Upper lobe of left lung (tissue), 6 donors: ENCODE measurements around the gene ADTRP. TPM values are rescaled to one million over a fixed set of nuclear protein-coding genes. Genes with fewer than 3 reads are reported as not detected.

Experiments used
- ATAC-seq, 2 donors: fragments of 200-7000 bp; cut with Tn5 transposase; one replicate each; pipeline ENCODE4 v1.9.1; 2022; ENCODE audit warnings: mild to moderate bottlenecking in 2 of 2, moderate library complexity in 2 of 2; ENCODE audit not compliant: low FRiP score in 2 of 2
- DNase-seq, 2 donors: peaks; one replicate each; pipeline ENCODE4 v3.0.0-alpha.2; 2019 to 2020
- H3K27ac ChIP-seq, 4 donors: fragments of 200-600 bp; sonication (generic); one replicate each; pipeline ENCODE4 v1.5.1; 2016 to 2019
- H3K27me3 ChIP-seq, 4 donors: fragments of 200-600 bp; sonication (generic); one replicate each; pipeline ENCODE4 v1.5.1; 2017 to 2019
- H3K36me3 ChIP-seq, 4 donors: fragments of 200-600 bp; sonication (generic); one replicate each; pipeline ENCODE4 v1.5.1; 2016 to 2019
- H3K4me1 ChIP-seq, 4 donors: fragments of 200-600 bp; sonication (generic); one replicate each; pipeline ENCODE4 v1.5.1; 2018 to 2019
- H3K4me3 ChIP-seq, 4 donors: fragments of 200-600 bp; sonication (generic); one replicate each; pipeline ENCODE4 v1.5.1; 2017 to 2019; ENCODE audit warnings: mild to moderate bottlenecking in 2 of 4, moderate library complexity in 1 of 4
- H3K9me3 ChIP-seq, 4 donors: fragments of 200-600 bp; sonication (generic); one replicate each; pipeline ENCODE4 v1.5.1; 2018 to 2019
- CTCF ChIP-seq, 6 experiments: fragments of 450-650 bp in 4 of 6; fragments of 200-600 bp in 2 of 6; sonication (generic) in 2 of 6; IDR thresholded peaks; one replicate each; pipeline ENCODE4 v1.5.1; 2016 to 2019; ENCODE audit warnings: antibody characterized with exemption in 6 of 6
- EP300 ChIP-seq, 4 donors: sonication (generic); formaldehyde crosslinking; IDR thresholded peaks; one replicate each; pipeline ENCODE4 v1.5.1; 2017; ENCODE audit warnings: antibody characterized with exemption in 4 of 4, control low read depth in 2 of 4
- POLR2A ChIP-seq, 4 donors: fragments of 450-650 bp; IDR thresholded peaks; one replicate each; pipeline ENCODE4 v1.5.1; 2016 to 2017; ENCODE audit warnings: antibody characterized with exemption in 4 of 4, mild to moderate bottlenecking in 2 of 4
- POLR2AphosphoS5 ChIP-seq, 2 donors: sonication (generic); formaldehyde crosslinking; IDR thresholded peaks; one replicate each; pipeline ENCODE4 v1.5.1; 2017; ENCODE audit warnings: antibody characterized with exemption in 2 of 2
- WGBS, 2 donors: methylation state at CpG; one replicate each; pipeline ENCODE4 v1.1.5; 2017 to 2018; 5-methylcytosine and 5-hydroxymethylcytosine counted together
- small RNA-seq, 4 donors: library from RNA; depleted of rRNA; stranded (forward); fragments of <200 nt; gene quantifications; one replicate each; pipeline ENCODE3, GENCODE V24; 2016
- total RNA-seq, 6 donors: library from RNA; depleted of rRNA in 4 of 6; stranded (reverse); fragments of >200 nt in 4 of 6; gene quantifications; one replicate each; pipeline versions ENCODE4 v1.1.0 to v1.2.1, GENCODE V29; 2016 to 2021
- donor health status: DM: no; HTN: no; CAD: no; lungs with moderate emphysema.
- donor health status: DM: no; HTN: yes; CAD: no; lungs with severe emphysema.

Gene ADTRP
- total RNA-seq, 6 donors from 2014 or later: 3.8 to 21.1 (median 12.8) TPM

- Histone ChIP-seq H3K36me3 (no peaks in the 10 kb centered on the region), H3K4me1 (no peaks in the 10 kb centered on the region), H3K27ac (no peak overlapping the region), H3K27me3 (no peaks in the 10 kb centered on the region), H3K4me3 (no peak overlapping the region), H3K9me3 (no peaks in the 10 kb centered on the region)
- WGBS, 2 donors: 77 to 88% methylated on average over 4 of the region's 4 CpGs
- no peak for TF ChIP-seq EP300 (IDR thresholded peaks at IDR 0.05)
- TF ChIP-seq CTCF (IDR thresholded peaks at IDR 0.05): no peak
- no peak for TF ChIP-seq POLR2A (IDR thresholded peaks at IDR 0.05)
- no peak for TF ChIP-seq POLR2AphosphoS5 (IDR thresholded peaks at IDR 0.05)
- ATAC-seq (no peak), DNase-seq (no peak)
These were observed 110.1 kb downstream of the ADTRP start for GRCh38 chr6:11668455-11668854.

- Histone ChIP-seq H3K27me3 (no peaks in the 10 kb centered on the region), H3K4me1 (no peaks in the 10 kb centered on the region), H3K36me3 (no peaks in the 10 kb centered on the region), H3K9me3 (no peaks in the 10 kb centered on the region), H3K27ac (no peak overlapping the region), H3K4me3 (no peak overlapping the region)
- TF ChIP-seq CTCF (IDR thresholded peaks at IDR 0.05) (no peak), POLR2A (IDR thresholded peaks at IDR 0.05) (no peak)
- ATAC-seq (no peak), DNase-seq (no peak)
- WGBS, 2 donors: 81 to 100% methylated on average over 2 of the region's 2 CpGs
These were observed 110.7 kb downstream of the ADTRP start for GRCh38 chr6:11667876-11668275.

- H3K9me3 ChIP-seq: no peaks in the 10 kb centered on the region
- no peak for TF ChIP-seq EP300 (IDR thresholded peaks at IDR 0.05)
- TF ChIP-seq POLR2A (IDR thresholded peaks at IDR 0.05): no peak
- no peak for TF ChIP-seq POLR2AphosphoS5 (IDR thresholded peaks at IDR 0.05)
- no peak for TF ChIP-seq CTCF (IDR thresholded peaks at IDR 0.05)
These were observed 112.8 kb downstream of the ADTRP start for GRCh38 chr6:11665604-11666326.

More at GRCh38 chr6:11665604-11666326, 112.8 kb downstream of the ADTRP start:
- Histone ChIP-seq H3K36me3 (no peaks in the 10 kb centered on the region), H3K4me3 (no peak overlapping the region), H3K27me3 (no peaks in the 10 kb centered on the region), H3K4me1 (no peaks in the 10 kb centered on the region), H3K27ac (no peak overlapping the region)
- no peak for ATAC-seq
- 73 to 92% methylated on average over 2 of the region's 2 CpGs for WGBS, 2 donors
- no peak for DNase-seq

Small RNAs within 50 kb of the gene (small RNA-seq; reads per million reads assigned to genes)
- gene RF00272: 0 reads per million in 4 donors

Other genes starting within 250 kb of the ADTRP start
- 10 to 100 TPM in 1 of 6 donors, 1 to 10 TPM in 5; 3.0 to 12.9 (median 6.0) TPM for gene TMEM170B, start 241.1 kb downstream of the ADTRP start, total RNA-seq
- gene HIVEP1, start 233.5 kb upstream of the ADTRP start, total RNA-seq: 10 to 100 TPM; 22.9 to 48.5 (median 30.4) TPM